GM19467 (cell line): ENCODE results near the gene AIRE.

Experiments used
- ATAC-seq: cut with Tn5 transposase; IDR thresholded peaks from one replicate; pipeline ENCODE4 v1.9.1; 2021; ENCODE audit warnings: mild to moderate bottlenecking, moderate library complexity; ENCODE audit not compliant: unreplicated experiment

The AIRE gene

GRCh38 chr21:44303490-44303981, 17.9 kb downstream of the AIRE start:
- no peak for ATAC-seq

GRCh38 chr21:44304011-44304616, 18.4 kb downstream of the AIRE start:
- ATAC-seq, result no peak

GRCh38 chr21:44304877-44305293, 19.2 kb downstream of the AIRE start:
- no peak for ATAC-seq

- ATAC-seq, result no peak
Measured at GRCh38 chr21:44305691-44306090, 20.0 kb downstream of the AIRE start.

- no peak for ATAC-seq
Measured at GRCh38 chr21:44306936-44307704, 21.4 kb downstream of the AIRE start.

GRCh38 chr21:44310628-44311507, 25.2 kb downstream of the AIRE start:
- ATAC-seq, result no peak

- ATAC-seq, result no peak
Measured at GRCh38 chr21:44312089-44312488, 26.4 kb downstream of the AIRE start.

GRCh38 chr21:44312716-44313115, 27.0 kb downstream of the AIRE start:
- no peak for ATAC-seq

- no peak for ATAC-seq
Measured at GRCh38 chr21:44313451-44313850, 27.8 kb downstream of the AIRE start.

GRCh38 chr21:44314128-44314527, 28.5 kb downstream of the AIRE start:
- no peak for ATAC-seq

- no peak for ATAC-seq
Measured at GRCh38 chr21:44314561-44314960, 28.9 kb downstream of the AIRE start.

GRCh38 chr21:44315691-44316203, 30.1 kb downstream of the AIRE start:
- no peak for ATAC-seq

- no peak for ATAC-seq
Measured at GRCh38 chr21:44316277-44316900, 30.7 kb downstream of the AIRE start.

- ATAC-seq, result no peak
Measured at GRCh38 chr21:44317241-44317782, 31.6 kb downstream of the AIRE start.

- no peak for ATAC-seq
Measured at GRCh38 chr21:44317871-44318270, 32.2 kb downstream of the AIRE start.

- no peak for ATAC-seq
Measured at GRCh38 chr21:44318489-44319285, 33.0 kb downstream of the AIRE start.

GRCh38 chr21:44319407-44320065, 33.9 kb downstream of the AIRE start:
- no peak for ATAC-seq

GRCh38 chr21:44320847-44321246, 35.2 kb downstream of the AIRE start:
- ATAC-seq, result no peak

- ATAC-seq, result no peak
Measured at GRCh38 chr21:44321846-44322450, 36.3 kb downstream of the AIRE start.
